ENCODE measurements around the gene CRCP. TPM values are rescaled to one million over a fixed set of nuclear protein-coding genes. Genes with fewer than 3 reads are reported as not detected.
A peak's percentile ranks its signal among the peaks of the same experiment; 100 is the strongest.

Gene CRCP
- total RNA-seq, 1 experiment from 2014 or later: 32.4 TPM

- Histone ChIP-seq H3K36me3 (ENCODE audit: low read depth) (no peaks in the 10 kb centered on the region), H3K9me2 (ENCODE audit: insufficient read depth) (no peaks in the 10 kb centered on the region), H3F3A (ENCODE audit: insufficient read depth, low read depth) (peaks cover 10% of the 10 kb centered on the region), H2AFZ (no peak overlapping the region), H3K4me1 (replicated peaks; ENCODE audit: insufficient read depth) (no peaks in the 10 kb centered on the region; the same call in 1 of the 2 replicates), H3K4me2 (no peak overlapping the region), H3K4me3 (no peak overlapping the region), H3K9me3 (ENCODE audit: insufficient read depth, low read depth) (no peaks in the 10 kb centered on the region), H3K27me3 (ENCODE audit: insufficient read depth, low read depth) (no peaks in the 10 kb centered on the region), H3K79me2 (ENCODE audit: low read depth) (no peaks in the 10 kb centered on the region), H4K20me1 (ENCODE audit: insufficient read depth) (no peaks in the 10 kb centered on the region), H3K27ac (no peak overlapping the region)
- no TSS peak for BruUV-seq (replicated peaks)
- CTCF ChIA-PET: no interaction called here
- no peak for TF ChIP-seq CTCF (conservative IDR thresholded peaks at IDR 0.05)
- TF ChIP-seq EZH2 (IDR thresholded peaks at IDR 0.05; ENCODE audit: low read depth): no peak
- POLR2A ChIA-PET (ENCODE audit: unreplicated experiment): no interaction called here
- intact Hi-C loops (cut with micrococcal nuclease; ENCODE audit: unreplicated experiment): no loop called here
- no peak for DNase-seq
These were observed 49.7 kb downstream of the CRCP start for GRCh38 chr7:66164356-66164755.

- H3K79me2 ChIP-seq (ENCODE audit: low read depth): no peaks in the 10 kb centered on the region
- no peaks in the 10 kb centered on the region for H3K36me3 ChIP-seq (ENCODE audit: low read depth)
- H3K4me2 ChIP-seq: peak overlapping the region; percentile 7; the same call in 1 of the 2 replicates
- POLR2A ChIA-PET (ENCODE audit: unreplicated experiment): interaction anchor here (0.6 kb wide), 1 partner anchor 360 kb away, joined by 8 read pairs; no protein-coding TSS in a partner anchor
- no TSS peak for BruUV-seq (replicated peaks)
- no peaks in the 10 kb centered on the region for H3K9me2 ChIP-seq (ENCODE audit: insufficient read depth)
- peaks cover 6% of the 10 kb centered on the region for H3F3A ChIP-seq (ENCODE audit: insufficient read depth, low read depth)
- no peaks in the 10 kb centered on the region for H3K27me3 ChIP-seq (ENCODE audit: insufficient read depth, low read depth)
- TF ChIP-seq EZH2 (IDR thresholded peaks at IDR 0.05; ENCODE audit: low read depth): no peak
- TF ChIP-seq CTCF (conservative IDR thresholded peaks at IDR 0.05): no peak
- no peak overlapping the region for H3K27ac ChIP-seq
- H4K20me1 ChIP-seq (ENCODE audit: insufficient read depth): no peaks in the 10 kb centered on the region
- no peak overlapping the region for H3K4me3 ChIP-seq
- H3K4me1 ChIP-seq (replicated peaks; ENCODE audit: insufficient read depth): no peaks in the 10 kb centered on the region; the same call in 1 of the 2 replicates
- intact Hi-C loops (cut with micrococcal nuclease; ENCODE audit: unreplicated experiment): no loop called here
- CTCF ChIA-PET: no interaction called here
- peak; percentile 14 to 57 for DNase-seq
- no peaks in the 10 kb centered on the region for H3K9me3 ChIP-seq (ENCODE audit: insufficient read depth, low read depth)
- no peak overlapping the region for H2AFZ ChIP-seq
These were observed 53.2 kb downstream of the CRCP start for GRCh38 chr7:66167773-66168387.

GRCh38 chr7:66169616-66170015, 55.0 kb downstream of the CRCP start:
- no peaks in the 10 kb centered on the region for H3K9me2 ChIP-seq (ENCODE audit: insufficient read depth)
- H3K9me3 ChIP-seq (ENCODE audit: insufficient read depth, low read depth): no peaks in the 10 kb centered on the region
- ChIA-PET POLR2A (ENCODE audit: unreplicated experiment) (no interaction called here), CTCF (no interaction called here)
- peak; percentile 34 to 65 for DNase-seq
- H3K4me1 ChIP-seq (replicated peaks; ENCODE audit: insufficient read depth): no peaks in the 10 kb centered on the region; the same call in 1 of the 2 replicates
- no peak overlapping the region for H3K4me2 ChIP-seq
- BruUV-seq (replicated peaks): no TSS peak
- peaks cover 6% of the 10 kb centered on the region for H3F3A ChIP-seq (ENCODE audit: insufficient read depth, low read depth)
- H3K27me3 ChIP-seq (ENCODE audit: insufficient read depth, low read depth): no peaks in the 10 kb centered on the region
- no peak for TF ChIP-seq CTCF (conservative IDR thresholded peaks at IDR 0.05)
- TF ChIP-seq EZH2 (IDR thresholded peaks at IDR 0.05; ENCODE audit: low read depth): no peak
- H3K36me3 ChIP-seq (ENCODE audit: low read depth): no peaks in the 10 kb centered on the region
- H3K27ac ChIP-seq: no peak overlapping the region
- H4K20me1 ChIP-seq (ENCODE audit: insufficient read depth): no peaks in the 10 kb centered on the region
- no peak overlapping the region for H2AFZ ChIP-seq
- no peak overlapping the region for H3K4me3 ChIP-seq
- H3K79me2 ChIP-seq (ENCODE audit: low read depth): no peaks in the 10 kb centered on the region
- intact Hi-C loops (cut with micrococcal nuclease; ENCODE audit: unreplicated experiment): loop anchor here (5.0 kb wide), 1 partner anchor 528 kb away; no protein-coding TSS in a partner anchor

Measured in PC-9 (cell line).